ENCODE data around the gene KISS1R. TPM values are rescaled to one million over a fixed set of nuclear protein-coding genes. Genes with fewer than 3 reads are reported as not detected.
A peak's percentile ranks its signal among the peaks of the same experiment; 100 is the strongest.

The KISS1R gene
- total and polyA plus RNA-seq, 2 donors (not counting 1 experiment from before 2014, with no cell fraction given) = not detected

GRCh38 chr19:964761-965694, 47.9 kb downstream of the KISS1R start:
- Histone ChIP-seq H3K4me3 (replicated peaks in 1 of 4; ENCODE audit: control extremely low read depth in 1 of 4, insufficient read depth in 1 of 4, low read depth in 3 of 4, low read length in 4 of 4) (no peak overlapping the region), H3K4me1 (ENCODE audit: control insufficient read depth, extremely low read depth, insufficient read depth, low read length) (peaks cover 5% of the 10 kb centered on the region), H3K27ac (ENCODE audit: insufficient read depth, low read length) (no peak overlapping the region), H3K79me2 (ENCODE audit: control insufficient read depth, insufficient read depth, low read length) (no peaks in the 10 kb centered on the region), H3K36me3 (ENCODE audit: control insufficient read depth, insufficient read depth, low read length) (peaks cover 26% of the 10 kb centered on the region), H3K4me2 (ENCODE audit: extremely low read depth, insufficient read depth, low read length) (no peak overlapping the region), H3K9me3 (ENCODE audit: control insufficient read depth, insufficient read depth, low read depth, low read length) (no peaks in the 10 kb centered on the region), H3K9ac (ENCODE audit: insufficient read depth, low read length) (no peak overlapping the region), H2AFZ (ENCODE audit: low read length) (no peak overlapping the region), H3K27me3 (ENCODE audit: control insufficient read depth, insufficient read depth, low read length) (no peaks in the 10 kb centered on the region), H4K20me1 (ENCODE audit: control insufficient read depth, extremely low read depth, insufficient read depth, low read length) (no peaks in the 10 kb centered on the region)
- peak; percentile 23 to 38 for DNase-seq (ENCODE audit: low read depth in 2 of 2)
- no peak for TF ChIP-seq EZH2 (IDR thresholded peaks at IDR 0.05; ENCODE audit: low read length, missing control alignments)
- TF ChIP-seq, protein P1, sequence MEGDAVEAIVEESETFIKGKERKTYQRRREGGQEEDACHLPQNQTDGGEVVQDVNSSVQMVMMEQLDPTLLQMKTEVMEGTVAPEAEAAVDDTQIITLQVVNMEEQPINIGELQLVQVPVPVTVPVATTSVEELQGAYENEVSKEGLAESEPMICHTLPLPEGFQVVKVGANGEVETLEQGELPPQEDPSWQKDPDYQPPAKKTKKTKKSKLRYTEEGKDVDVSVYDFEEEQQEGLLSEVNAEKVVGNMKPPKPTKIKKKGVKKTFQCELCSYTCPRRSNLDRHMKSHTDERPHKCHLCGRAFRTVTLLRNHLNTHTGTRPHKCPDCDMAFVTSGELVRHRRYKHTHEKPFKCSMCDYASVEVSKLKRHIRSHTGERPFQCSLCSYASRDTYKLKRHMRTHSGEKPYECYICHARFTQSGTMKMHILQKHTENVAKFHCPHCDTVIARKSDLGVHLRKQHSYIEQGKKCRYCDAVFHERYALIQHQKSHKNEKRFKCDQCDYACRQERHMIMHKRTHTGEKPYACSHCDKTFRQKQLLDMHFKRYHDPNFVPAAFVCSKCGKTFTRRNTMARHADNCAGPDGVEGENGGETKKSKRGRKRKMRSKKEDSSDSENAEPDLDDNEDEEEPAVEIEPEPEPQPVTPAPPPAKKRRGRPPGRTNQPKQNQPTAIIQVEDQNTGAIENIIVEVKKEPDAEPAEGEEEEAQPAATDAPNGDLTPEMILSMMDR (conservative IDR thresholded peaks at IDR 0.05 in 1 of 2, IDR thresholded peaks at IDR 0.05 in 1 of 2; ENCODE audit: low read depth in 1 of 2, low read length in 2 of 2) = no peak

GRCh38 chr19:966485-967088, 49.5 kb downstream of the KISS1R start:
- Histone ChIP-seq H4K20me1 (ENCODE audit: control insufficient read depth, extremely low read depth, insufficient read depth, low read length) (no peaks in the 10 kb centered on the region), H3K27ac (ENCODE audit: insufficient read depth, low read length) (no peak overlapping the region), H3K4me3 (replicated peaks in 1 of 4; ENCODE audit: control extremely low read depth in 1 of 4, insufficient read depth in 1 of 4, low read depth in 3 of 4, low read length in 4 of 4) (no peak overlapping the region), H3K9me3 (ENCODE audit: control insufficient read depth, insufficient read depth, low read depth, low read length) (peaks cover 2% of the 10 kb centered on the region), H3K4me2 (ENCODE audit: extremely low read depth, insufficient read depth, low read length) (no peak overlapping the region), H3K36me3 (ENCODE audit: control insufficient read depth, insufficient read depth, low read length) (peaks cover 30% of the 10 kb centered on the region), H3K79me2 (ENCODE audit: control insufficient read depth, insufficient read depth, low read length) (no peaks in the 10 kb centered on the region), H3K9ac (ENCODE audit: insufficient read depth, low read length) (no peak overlapping the region), H3K27me3 (ENCODE audit: control insufficient read depth, insufficient read depth, low read length) (no peaks in the 10 kb centered on the region), H2AFZ (ENCODE audit: low read length) (no peak overlapping the region), H3K4me1 (ENCODE audit: control insufficient read depth, extremely low read depth, insufficient read depth, low read length) (peaks cover 5% of the 10 kb centered on the region)
- DNase-seq (ENCODE audit: low read depth in 2 of 2) = no peak
- no peak for TF ChIP-seq EZH2 (IDR thresholded peaks at IDR 0.05; ENCODE audit: low read length, missing control alignments)
- TF ChIP-seq, protein P1 (conservative IDR thresholded peaks at IDR 0.05 in 1 of 2, IDR thresholded peaks at IDR 0.05 in 1 of 2; ENCODE audit: low read depth in 1 of 2, low read length in 2 of 2) = no peak

Other genes starting within 250 kb of the KISS1R start
- 26.8 and 36.5 TPM in 2 replicates for gene FSTL3, start 240.9 kb upstream of the KISS1R start, total RNA-seq
- gene FSTL3, start 240.9 kb upstream of the KISS1R start, polyA plus RNA-seq = 10.2 and 18.6 TPM in 2 replicates
- gene PRSS57, start 221.9 kb upstream of the KISS1R start, total RNA-seq = not detected in 2 replicates
- gene PRSS57, start 221.9 kb upstream of the KISS1R start, polyA plus RNA-seq = not detected in 2 replicates
- 8.3 and 22.1 TPM in 2 replicates for gene PALM, start 208.4 kb upstream of the KISS1R start, total RNA-seq
- gene PALM, start 208.4 kb upstream of the KISS1R start, polyA plus RNA-seq = 1.0 and 3.2 TPM in 2 replicates
- under 0.01 TPM in 1 of 2 replicates, not detected in the other for gene MISP, start 166.2 kb upstream of the KISS1R start, total RNA-seq
- gene MISP, start 166.2 kb upstream of the KISS1R start, polyA plus RNA-seq = not detected in 2 replicates
- gene PTBP1, start 119.9 kb upstream of the KISS1R start, total RNA-seq = 67.5 and 83.1 TPM in 2 replicates
- gene PTBP1, start 119.9 kb upstream of the KISS1R start, polyA plus RNA-seq = 74.6 and 142 TPM in 2 replicates
- gene PLPPR3, start 95.4 kb upstream of the KISS1R start, total RNA-seq = 1.5 and 2.5 TPM in 2 replicates
- 0.19 and 0.30 TPM in 2 replicates for gene PLPPR3, start 95.4 kb upstream of the KISS1R start, polyA plus RNA-seq
- 0.17 TPM in 1 of 2 replicates, not detected in the other for gene AZU1, start 89.5 kb upstream of the KISS1R start, total RNA-seq
- not detected in 2 replicates for gene AZU1, start 89.5 kb upstream of the KISS1R start, polyA plus RNA-seq
- gene PRTN3, start 76.3 kb upstream of the KISS1R start, total RNA-seq = not detected in 2 replicates
- not detected in 2 replicates for gene PRTN3, start 76.3 kb upstream of the KISS1R start, polyA plus RNA-seq
- gene ELANE, start 65.0 kb upstream of the KISS1R start, total RNA-seq = 0.51 and 0.66 TPM in 2 replicates
- 0.07 and 0.48 TPM in 2 replicates for gene ELANE, start 65.0 kb upstream of the KISS1R start, polyA plus RNA-seq
- 18.8 and 206 TPM in 2 replicates for gene CFD, start 57.7 kb upstream of the KISS1R start, total RNA-seq
- gene CFD, start 57.7 kb upstream of the KISS1R start, polyA plus RNA-seq = 1.00 and 3.3 TPM in 2 replicates
- gene MED16, start 24.1 kb upstream of the KISS1R start, total RNA-seq = 24.4 and 35.0 TPM in 2 replicates
- gene MED16, start 24.1 kb upstream of the KISS1R start, polyA plus RNA-seq = 19.3 and 26.2 TPM in 2 replicates
- not detected in 2 replicates for gene RNU6-9, start 23.8 kb upstream of the KISS1R start, total RNA-seq
- not detected in 2 replicates for gene RNU6-9, start 23.8 kb upstream of the KISS1R start, polyA plus RNA-seq
- 13.2 and 13.4 TPM in 2 replicates for gene R3HDM4, start 4.1 kb upstream of the KISS1R start, total RNA-seq
- gene R3HDM4, start 4.1 kb upstream of the KISS1R start, polyA plus RNA-seq = 20.9 and 25.5 TPM in 2 replicates
- gene ARID3A, start 8.7 kb downstream of the KISS1R start, total RNA-seq = 12.1 and 14.9 TPM in 2 replicates
- gene ARID3A, start 8.7 kb downstream of the KISS1R start, polyA plus RNA-seq = 6.4 and 8.7 TPM in 2 replicates
- 41.6 and 42.3 TPM in 2 replicates for gene WDR18, start 67.0 kb downstream of the KISS1R start, total RNA-seq
- 10.0 and 16.1 TPM in 2 replicates for gene WDR18, start 67.0 kb downstream of the KISS1R start, polyA plus RNA-seq
- 0.51 and 0.66 TPM in 2 replicates for gene GRIN3B, start 83.1 kb downstream of the KISS1R start, total RNA-seq
- 0.12 and 0.25 TPM in 2 replicates for gene GRIN3B, start 83.1 kb downstream of the KISS1R start, polyA plus RNA-seq
- 47.5 and 57.8 TPM in 2 replicates for gene TMEM259, start 103.8 kb downstream of the KISS1R start, total RNA-seq
- 67.1 and 67.9 TPM in 2 replicates for gene TMEM259, start 103.8 kb downstream of the KISS1R start, polyA plus RNA-seq
- gene RNU6-2, start 104.2 kb downstream of the KISS1R start, total RNA-seq = not detected in 2 replicates
- gene RNU6-2, start 104.2 kb downstream of the KISS1R start, polyA plus RNA-seq = not detected in 2 replicates
- 120 and 194 TPM in 2 replicates for gene CNN2, start 109.3 kb downstream of the KISS1R start, total RNA-seq
- gene CNN2, start 109.3 kb downstream of the KISS1R start, polyA plus RNA-seq = 299 and 473 TPM in 2 replicates
- gene ABCA7, start 122.8 kb downstream of the KISS1R start, total RNA-seq = 2.3 and 9.7 TPM in 2 replicates
- gene ABCA7, start 122.8 kb downstream of the KISS1R start, polyA plus RNA-seq = 2.2 and 2.3 TPM in 2 replicates
- 0.77 and 1.8 TPM in 2 replicates for gene ARHGAP45, start 149.8 kb downstream of the KISS1R start, total RNA-seq
- 0.42 and 0.78 TPM in 2 replicates for gene ARHGAP45, start 149.8 kb downstream of the KISS1R start, polyA plus RNA-seq
- gene POLR2E, start 178.0 kb downstream of the KISS1R start, total RNA-seq = 55.2 and 55.5 TPM in 2 replicates
- gene POLR2E, start 178.0 kb downstream of the KISS1R start, polyA plus RNA-seq = 130 and 214 TPM in 2 replicates
- gene GPX4, start 186.7 kb downstream of the KISS1R start, total RNA-seq = 428 and 430 TPM in 2 replicates
- 325 and 473 TPM in 2 replicates for gene GPX4, start 186.7 kb downstream of the KISS1R start, polyA plus RNA-seq

All from fibroblast of lung (primary cell).